Stimulated activated naive CD4-positive, alpha-beta T cell treated with Interleukin-2 at 50 U/mL for 16 hours (primary cell): ENCODE measurements around the gene TBC1D13.
"Not testable (repeated sequence)": the region's sequence is repeated elsewhere in the genome, so short reads cannot be mapped to it uniquely, and the experiment has no call there.

Source experiments
- DNase-seq: peaks from one replicate; lab custom pipeline; 2025; lab: John Stamatoyannopoulos, UW

Gene TBC1D13

DNA sequence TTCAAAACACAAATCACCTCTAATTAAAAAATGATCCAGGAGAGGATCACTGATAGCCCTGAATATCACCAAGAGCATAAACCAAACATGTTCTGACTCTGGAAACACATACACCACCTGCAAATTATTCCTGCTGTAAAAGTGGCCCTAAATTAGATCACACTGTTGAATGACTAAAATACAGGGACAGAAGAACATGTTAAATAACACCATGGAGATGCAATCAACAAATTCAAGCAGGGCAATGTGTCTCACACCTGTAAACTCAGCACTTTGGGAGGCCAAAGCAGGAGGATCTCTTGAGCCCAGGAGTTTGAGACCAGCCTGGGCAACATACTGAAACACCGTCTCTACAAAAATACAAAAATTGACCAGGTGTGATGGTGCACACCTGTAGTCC is 60.8 kb downstream of the TBC1D13 start:
- DNase-seq: no peak

DNA sequence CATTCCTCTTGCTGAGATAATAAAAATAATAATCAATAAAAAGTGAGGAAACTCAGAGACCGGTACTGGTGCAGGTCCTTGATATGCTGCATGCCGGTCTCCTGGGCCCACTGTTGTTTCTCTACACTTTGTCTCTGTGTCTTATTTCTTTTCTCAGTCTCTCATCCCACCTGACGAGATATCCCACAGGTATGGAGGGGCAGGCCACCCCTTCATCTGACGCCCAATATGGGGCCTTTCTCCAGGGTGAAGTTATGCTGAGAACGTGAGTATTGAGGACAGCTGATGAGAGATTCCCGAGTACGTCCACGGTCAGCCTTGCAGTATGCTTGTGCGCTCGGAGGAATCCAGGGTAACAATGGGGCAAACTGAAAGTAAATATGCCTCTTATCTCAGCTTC is 64.0 kb downstream of the TBC1D13 start:
- not testable (repeated sequence) for DNase-seq

DNA sequence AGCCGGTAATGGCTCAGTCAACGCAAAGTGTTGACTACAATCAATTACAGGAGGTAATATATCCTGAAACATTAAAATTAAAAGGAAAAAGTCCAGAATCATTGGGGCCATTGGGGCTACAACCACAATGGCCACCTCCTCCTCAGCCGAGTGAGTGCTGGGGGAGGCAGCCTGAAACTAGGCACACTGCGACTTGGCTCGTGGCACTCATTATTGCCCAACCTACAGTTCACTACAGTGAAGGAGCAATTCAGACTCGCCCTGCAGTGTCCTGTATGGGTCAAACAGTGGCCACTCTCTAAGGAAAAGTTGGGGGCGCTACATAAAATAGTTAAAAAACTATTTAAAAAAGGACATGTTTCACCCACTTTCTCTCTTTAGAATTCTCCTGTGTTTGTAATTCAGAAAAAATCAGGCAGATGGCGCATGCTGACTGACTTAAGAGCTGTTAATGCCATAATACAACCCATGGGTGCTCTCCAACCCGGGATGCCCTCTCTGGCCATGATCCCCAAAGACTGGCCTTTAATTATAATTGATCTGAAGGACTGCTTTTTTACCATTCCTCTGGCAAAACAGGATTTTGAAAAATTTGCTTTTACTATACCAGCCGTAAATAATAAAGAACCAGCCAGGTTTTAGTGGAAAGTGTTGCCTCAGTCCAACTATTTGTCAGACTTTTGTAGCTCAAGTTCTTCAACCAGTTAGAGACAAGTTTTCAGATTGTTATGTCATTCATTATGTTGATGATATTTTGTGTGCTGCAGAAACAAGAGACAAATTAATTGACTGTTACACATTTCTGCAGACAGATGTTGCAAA is 64.9 kb downstream of the TBC1D13 start:
- not testable (repeated sequence) for DNase-seq

DNA sequence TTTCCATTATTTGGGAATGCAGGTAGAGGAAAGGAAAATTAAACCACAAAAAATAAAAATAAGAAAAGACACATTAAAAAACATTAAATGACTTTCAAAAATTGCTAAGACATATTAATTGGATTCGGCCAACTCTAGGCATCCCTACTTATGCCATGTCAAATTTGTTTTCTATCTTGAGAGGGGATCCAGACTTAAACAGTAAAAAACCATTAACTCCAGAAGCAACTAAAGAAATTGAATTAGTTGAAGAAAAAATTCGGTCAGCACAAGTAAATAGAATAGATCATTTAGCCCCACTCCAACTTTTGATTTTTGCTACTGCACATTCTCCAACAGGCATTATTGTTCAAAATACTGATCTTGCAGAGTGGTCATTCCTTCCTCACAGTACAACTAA is 65.6 kb downstream of the TBC1D13 start:
- DNase-seq: not testable (repeated sequence)

DNA sequence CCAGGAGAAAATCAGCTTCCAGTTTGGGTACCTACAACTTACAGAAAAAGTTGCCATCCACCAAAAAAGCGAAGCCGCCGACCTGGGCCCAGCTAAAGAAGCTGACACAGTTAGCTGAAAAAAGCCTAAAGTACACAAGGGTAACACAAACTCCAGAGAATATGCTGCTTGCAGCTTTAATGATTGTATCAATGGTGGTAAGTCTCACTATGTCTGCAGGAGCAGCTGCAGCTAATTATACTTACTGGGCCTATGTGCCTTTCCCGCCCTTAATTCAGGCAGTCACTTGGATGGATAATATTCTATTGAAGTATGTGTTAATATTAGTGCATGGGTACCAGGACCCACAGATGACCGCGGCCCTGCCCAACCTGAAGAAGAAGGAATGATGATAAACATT is 67.4 kb downstream of the TBC1D13 start:
- DNase-seq: not testable (repeated sequence)

DNA sequence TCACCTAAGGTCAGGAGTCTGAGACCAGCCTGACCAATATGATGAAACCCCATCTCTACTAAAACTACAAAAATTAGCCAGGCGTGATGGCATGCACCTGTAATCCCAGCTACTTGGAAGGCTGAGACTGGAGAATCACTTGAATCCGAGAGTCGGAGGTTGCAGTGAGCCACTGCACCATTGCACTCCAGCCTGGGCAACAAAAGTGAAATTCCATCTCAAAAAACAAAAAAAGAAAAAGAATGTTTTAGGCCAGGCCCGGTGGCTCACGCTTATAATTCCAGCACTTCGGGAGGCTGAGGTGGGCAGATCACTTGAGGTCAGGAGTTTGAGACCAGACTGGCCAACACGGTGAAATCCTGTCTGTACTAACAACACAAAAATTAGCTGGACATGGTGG is 71.4 kb downstream of the TBC1D13 start:
- not testable (repeated sequence) for DNase-seq
